Right atrium auricular region (tissue), 2 donors: ENCODE measurements around the gene OR52L1. TPM values are rescaled to one million over a fixed set of nuclear protein-coding genes. Genes with fewer than 3 reads are reported as not detected.

Source experiments
- DNase-seq: peaks from one replicate; pipeline ENCODE4 v3.0.0-alpha.2; 2019; ENCODE audit warnings: low spot score
- H3K27ac ChIP-seq, 2 donors: fragments of 200-600 bp; sonication (generic); 1 replicate in 1 of 2; 2 replicates in 1 of 2; pipeline ENCODE4 v1.5.1; 2016 to 2019
- H3K27me3 ChIP-seq, 2 donors: fragments of 200-600 bp; sonication (generic); one replicate each; pipeline versions ENCODE4 v1.5.1 to v1.6.0; 2017 to 2019
- H3K36me3 ChIP-seq: fragments of 200-600 bp; sonication (generic); one replicate; pipeline ENCODE4 v1.5.1; 2016
- H3K4me1 ChIP-seq, 2 donors: fragments of 200-600 bp; sonication (generic); one replicate each; pipeline versions ENCODE4 v1.5.1 to v1.6.0; 2017 to 2019
- H3K4me3 ChIP-seq, 2 donors: fragments of 200-600 bp; sonication (generic); 1 replicate in 1 of 2; 2 replicates in 1 of 2; pipeline ENCODE4 v1.5.1; 2017 to 2019; ENCODE audit warnings: mild to moderate bottlenecking in 1 of 2, moderate library complexity in 1 of 2
- H3K9me3 ChIP-seq, 2 donors: fragments of 200-600 bp; sonication (generic); one replicate each; pipeline ENCODE4 v1.5.1; 2019
- CTCF ChIP-seq, 2 donors: fragments of 200-600 bp; sonication (generic); IDR thresholded peaks; one replicate each; pipeline ENCODE4 v1.5.1; 2019; ENCODE audit warnings: antibody characterized with exemption in 2 of 2
- total RNA-seq, 2 donors: library from RNA; depleted of rRNA; stranded (reverse); fragments of >200 nt; gene quantifications; one replicate each; pipeline ENCODE4 v1.1.0, GENCODE V29; 2016

The OR52L1 gene
- total RNA-seq, 2 donors from 2014 or later: not detected

GRCh38 chr11:6012035-6012668 lies 25.4 kb upstream of the OR52L1 start:
- no peak overlapping the region for H3K4me3 ChIP-seq
- no peak for TF ChIP-seq CTCF (IDR thresholded peaks at IDR 0.05)

GRCh38 chr11:6006846-6007245 lies 20.1 kb upstream of the OR52L1 start, which contains the start of gene OR56A4:
OR56A4 (minus strand) TSS chr11:6006946; CDS start chr11:6002992, 3,954 bp downstream.
- H3K9me3 ChIP-seq: no peaks in the 10 kb centered on the region

More at GRCh38 chr11:6012035-6012668, 25.4 kb upstream of the OR52L1 start:
- H3K27ac ChIP-seq: no peak overlapping the region
- peaks cover 0 to 13% of the 10 kb centered on the region in 2 donors for H3K9me3 ChIP-seq
- no peaks in the 10 kb centered on the region for H3K4me1 ChIP-seq
- no peak for DNase-seq
- no peaks in the 10 kb centered on the region for H3K27me3 ChIP-seq
- no peaks in the 10 kb centered on the region for H3K36me3 ChIP-seq

GRCh38 chr11:6006395-6006794 lies 19.6 kb upstream of the OR52L1 start:
- Histone ChIP-seq H3K9me3 (no peaks in the 10 kb centered on the region), H3K27ac (no peak overlapping the region), H3K4me1 (no peaks in the 10 kb centered on the region), H3K36me3 (no peaks in the 10 kb centered on the region), H3K27me3 (no peaks in the 10 kb centered on the region), H3K4me3 (no peak overlapping the region)
- DNase-seq: no peak
- no peak for TF ChIP-seq CTCF (IDR thresholded peaks at IDR 0.05)

More at GRCh38 chr11:6006846-6007245, 20.1 kb upstream of the OR52L1 start, which contains the start of gene OR56A4:
- Histone ChIP-seq H3K27me3 (no peaks in the 10 kb centered on the region), H3K36me3 (no peaks in the 10 kb centered on the region), H3K4me3 (no peak within 1 kb of the TSS), H3K4me1 (no peaks in the 10 kb centered on the region), H3K27ac (no peak within 1 kb of the TSS)
- no peak for TF ChIP-seq CTCF (IDR thresholded peaks at IDR 0.05)
- DNase-seq: no peak

GRCh38 chr11:6002202-6002699 lies 15.5 kb upstream of the OR52L1 start:
- no peaks in the 10 kb centered on the region for H3K27me3 ChIP-seq
- DNase-seq: no peak
- no peak for TF ChIP-seq CTCF (IDR thresholded peaks at IDR 0.05)
- H3K27ac ChIP-seq: no peak overlapping the region
- H3K4me3 ChIP-seq: no peak overlapping the region
- H3K36me3 ChIP-seq: no peaks in the 10 kb centered on the region
- H3K9me3 ChIP-seq: no peaks in the 10 kb centered on the region
- H3K4me1 ChIP-seq: no peaks in the 10 kb centered on the region

GRCh38 chr11:5994791-5995190 lies 8.0 kb upstream of the OR52L1 start:
- H3K27me3 ChIP-seq: no peaks in the 10 kb centered on the region
- no peak overlapping the region for H3K27ac ChIP-seq
- no peak for TF ChIP-seq CTCF (IDR thresholded peaks at IDR 0.05)
- no peak overlapping the region for H3K4me3 ChIP-seq
- no peaks in the 10 kb centered on the region for H3K9me3 ChIP-seq
- H3K36me3 ChIP-seq: no peaks in the 10 kb centered on the region
- H3K4me1 ChIP-seq: no peaks in the 10 kb centered on the region
- DNase-seq: no peak
